ELR (cell line): ENCODE results near the gene OSBPL9.

ENCODE experiments used
- DNase-seq: peaks from one replicate; pipeline ENCODE4 v3.0.0-alpha.2; 2015; ENCODE audit warnings: low read depth

The OSBPL9 gene, protein sequence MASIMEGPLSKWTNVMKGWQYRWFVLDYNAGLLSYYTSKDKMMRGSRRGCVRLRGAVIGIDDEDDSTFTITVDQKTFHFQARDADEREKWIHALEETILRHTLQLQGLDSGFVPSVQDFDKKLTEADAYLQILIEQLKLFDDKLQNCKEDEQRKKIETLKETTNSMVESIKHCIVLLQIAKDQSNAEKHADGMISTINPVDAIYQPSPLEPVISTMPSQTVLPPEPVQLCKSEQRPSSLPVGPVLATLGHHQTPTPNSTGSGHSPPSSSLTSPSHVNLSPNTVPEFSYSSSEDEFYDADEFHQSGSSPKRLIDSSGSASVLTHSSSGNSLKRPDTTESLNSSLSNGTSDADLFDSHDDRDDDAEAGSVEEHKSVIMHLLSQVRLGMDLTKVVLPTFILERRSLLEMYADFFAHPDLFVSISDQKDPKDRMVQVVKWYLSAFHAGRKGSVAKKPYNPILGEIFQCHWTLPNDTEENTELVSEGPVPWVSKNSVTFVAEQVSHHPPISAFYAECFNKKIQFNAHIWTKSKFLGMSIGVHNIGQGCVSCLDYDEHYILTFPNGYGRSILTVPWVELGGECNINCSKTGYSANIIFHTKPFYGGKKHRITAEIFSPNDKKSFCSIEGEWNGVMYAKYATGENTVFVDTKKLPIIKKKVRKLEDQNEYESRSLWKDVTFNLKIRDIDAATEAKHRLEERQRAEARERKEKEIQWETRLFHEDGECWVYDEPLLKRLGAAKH

DNA sequence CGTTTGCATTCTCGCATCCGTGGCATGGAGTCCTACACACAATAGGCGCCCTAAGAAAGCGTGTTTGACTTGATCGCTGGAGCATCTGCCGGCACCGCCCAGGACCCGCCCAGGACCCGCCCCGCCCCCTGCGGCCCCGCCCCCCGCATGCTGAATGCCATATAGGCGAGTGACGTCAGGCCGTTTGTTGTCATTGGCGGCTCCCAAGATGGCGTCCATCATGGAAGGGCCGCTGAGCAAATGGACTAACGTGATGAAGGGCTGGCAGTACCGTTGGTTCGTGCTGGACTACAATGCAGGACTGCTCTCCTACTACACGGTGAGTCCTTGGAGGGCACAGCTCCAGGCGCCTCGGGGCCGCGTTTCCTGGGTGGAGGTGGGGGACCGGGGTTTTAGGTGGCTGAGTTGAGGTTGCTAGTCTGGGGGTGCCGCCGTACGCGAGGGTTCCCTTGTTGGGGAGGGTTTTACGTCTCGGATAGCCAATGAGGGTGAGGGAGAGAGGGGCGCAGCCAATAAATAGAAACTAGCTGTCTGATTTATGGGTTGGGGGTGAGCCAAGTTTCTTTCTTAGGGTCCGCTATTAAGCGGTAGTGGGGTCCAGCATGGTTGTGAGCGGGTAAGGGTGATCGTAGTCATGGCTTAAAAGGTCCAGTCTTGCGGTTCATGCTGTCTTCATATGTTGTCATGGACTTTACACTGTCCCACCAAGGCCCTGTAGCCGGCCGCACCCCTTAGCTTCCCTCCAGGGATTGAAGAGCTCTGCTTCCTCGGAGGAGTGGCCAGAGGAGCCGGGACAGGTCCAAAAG is at the start of gene OSBPL9:
Gene OSBPL9 (plus strand): TSS at position 190 of the 806 bp plus-strand sequence. CDS start 19 bp downstream, at position 209.
- peak; percentile 94 for DNase-seq

DNA sequence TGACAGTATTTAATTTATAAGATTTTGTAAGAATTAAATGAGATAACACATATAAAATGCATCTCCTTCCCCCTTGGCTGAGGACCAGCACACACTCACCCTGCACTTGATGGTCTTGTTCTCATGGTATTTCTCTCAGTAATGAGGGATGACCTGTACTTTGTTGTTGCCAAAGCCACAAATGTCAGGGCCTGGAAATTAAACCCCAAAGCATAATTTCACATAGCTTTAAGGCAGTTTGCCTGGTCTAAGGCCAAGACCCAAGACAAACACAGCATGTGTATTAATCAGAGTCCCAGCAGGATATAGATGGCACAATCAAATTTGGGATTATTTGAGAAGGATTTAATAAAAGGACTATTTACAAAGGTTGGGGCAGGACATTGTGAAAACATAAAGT is 49.2 kb upstream of the OSBPL9 start:
- DNase-seq = peak; percentile 84

DNA sequence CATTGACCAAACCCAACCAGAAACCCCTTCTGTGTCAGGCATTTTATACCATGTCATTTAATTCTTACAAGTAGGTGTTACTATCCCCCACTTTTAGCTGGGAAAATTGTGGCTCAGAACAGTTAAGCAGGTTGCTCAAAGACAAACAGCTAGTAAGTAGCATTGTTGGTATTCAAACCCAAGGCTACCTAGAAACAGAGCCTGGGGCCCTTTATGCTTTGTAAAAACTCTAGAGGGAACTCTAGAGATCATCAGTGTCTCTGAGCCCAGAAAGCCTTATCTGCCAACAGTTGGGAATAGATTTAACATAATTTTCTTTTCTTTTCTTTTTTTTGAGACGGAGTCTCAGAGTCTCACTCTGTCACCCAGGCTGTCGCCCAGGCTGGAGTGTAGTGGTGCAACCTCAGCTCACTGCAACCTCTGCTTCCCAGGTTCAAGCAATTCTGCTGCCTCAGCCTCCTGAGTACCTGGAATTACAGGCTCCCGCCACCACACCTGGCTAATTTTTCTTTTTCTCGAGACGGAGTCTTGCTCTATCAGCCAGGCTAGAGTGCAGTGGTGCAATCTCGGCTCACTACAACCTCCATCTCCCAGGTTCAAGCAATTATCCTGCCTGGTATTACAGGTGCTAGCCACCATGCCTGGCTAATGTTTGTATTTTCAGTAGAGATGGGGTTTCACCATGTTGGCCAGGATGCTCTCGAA is 48.5 kb upstream of the OSBPL9 start:
- DNase-seq = peak; percentile 28

DNA sequence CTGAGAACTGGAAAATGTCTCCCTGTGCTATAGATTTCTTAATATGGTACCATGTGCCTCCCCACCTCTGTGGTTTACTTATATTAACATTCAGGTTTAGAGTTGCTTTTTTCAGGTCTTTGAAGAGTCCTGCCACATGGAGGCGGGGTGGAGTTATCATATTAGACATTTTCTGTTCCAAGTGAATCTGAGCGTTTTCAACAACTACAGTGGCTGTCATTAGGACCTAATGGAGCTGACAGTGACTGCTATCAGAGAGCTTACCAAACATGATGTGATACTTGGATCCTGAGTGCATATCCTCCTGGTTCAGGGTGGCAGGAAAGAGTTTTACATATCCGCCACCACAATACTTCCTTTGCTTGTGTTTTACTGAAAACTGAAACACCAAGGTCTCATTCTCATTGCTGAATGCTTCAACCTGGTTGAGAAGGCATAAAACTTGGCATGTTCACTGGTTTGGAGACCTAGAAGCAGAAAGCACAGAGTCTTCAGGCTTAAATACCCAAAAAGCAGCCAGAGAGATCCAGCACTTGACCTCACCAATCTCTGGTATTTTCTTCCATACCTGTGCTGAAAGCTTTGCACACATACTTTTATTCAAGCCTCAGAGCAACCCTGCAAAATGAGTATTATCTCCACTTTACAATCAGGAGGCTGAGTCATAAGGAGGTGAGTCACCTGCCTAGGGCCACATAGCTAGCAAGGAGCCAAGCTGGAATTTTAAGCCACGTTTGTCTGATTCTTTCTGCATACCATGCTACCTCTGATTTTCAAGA is 47.4 kb upstream of the OSBPL9 start:
- peak; percentile 97 for DNase-seq

DNA sequence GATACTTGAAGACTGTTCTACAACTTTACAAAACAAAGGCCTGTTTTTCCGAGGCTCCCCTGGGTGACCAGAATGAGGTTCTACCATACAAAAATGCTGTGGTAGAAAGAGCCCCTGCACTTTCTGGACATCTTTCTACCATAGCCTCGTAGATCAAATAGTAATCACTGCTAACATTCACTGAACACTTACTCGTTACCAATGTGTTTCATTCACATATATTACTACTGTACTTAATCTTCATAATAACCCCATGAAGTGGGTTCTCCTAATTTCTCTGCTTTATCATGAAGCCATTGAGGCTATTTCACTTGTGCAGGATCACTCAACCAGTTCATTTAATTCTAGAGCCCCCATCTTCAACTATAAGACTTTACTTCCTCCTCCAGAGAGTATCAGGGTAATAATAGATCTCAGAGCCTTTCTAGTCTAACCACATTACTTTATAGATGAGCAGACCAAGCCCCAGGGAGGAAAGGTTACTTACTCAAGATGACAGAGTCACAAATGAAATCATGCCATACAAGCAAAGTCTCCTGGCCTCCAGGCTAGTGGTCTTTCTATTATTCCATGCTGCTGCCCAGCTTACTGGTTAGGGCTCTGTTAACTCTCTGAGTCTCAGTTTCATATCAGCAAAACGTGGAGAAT is 46.7 kb upstream of the OSBPL9 start:
- peak; percentile 62 for DNase-seq

DNA sequence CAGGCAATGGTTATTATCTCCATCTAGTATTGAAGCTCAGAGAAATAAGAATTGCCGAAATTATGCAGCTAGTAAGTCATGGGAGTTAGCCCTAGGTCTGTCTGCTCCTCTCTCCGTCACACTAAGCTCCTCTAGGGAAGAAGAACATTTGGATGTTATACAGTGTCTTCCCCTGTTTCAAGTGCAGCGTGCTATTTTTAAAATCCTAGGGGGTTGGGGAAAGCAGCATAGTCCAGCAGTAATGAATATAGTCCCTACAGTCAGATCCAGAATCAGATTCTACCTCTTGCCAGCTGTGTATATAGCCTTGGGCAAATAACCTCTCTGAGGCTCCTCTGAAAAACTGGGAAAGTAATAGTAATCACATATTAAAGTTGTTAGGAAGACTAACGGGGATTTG is 44.5 kb upstream of the OSBPL9 start:
- DNase-seq = no peak

DNA sequence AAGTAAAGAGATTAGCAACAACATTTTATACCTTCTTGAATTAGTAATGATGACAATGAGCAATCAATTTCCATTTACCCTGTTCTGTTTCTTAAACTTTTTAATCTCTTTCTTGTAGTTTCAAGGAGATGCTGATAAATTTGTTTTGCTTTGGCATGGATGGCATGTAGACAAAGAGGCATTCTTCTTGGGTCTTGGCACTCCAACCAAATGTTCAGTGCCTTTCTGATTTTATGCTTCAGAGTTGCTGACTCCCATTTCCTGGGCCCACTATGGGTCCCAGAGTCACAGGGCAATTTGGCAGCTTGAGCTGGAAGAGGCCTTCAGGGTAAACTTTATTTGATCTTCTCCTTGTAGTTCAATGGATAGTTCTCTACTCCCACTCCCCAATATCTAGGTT is 42.1 kb upstream of the OSBPL9 start:
- no peak for DNase-seq

DNA sequence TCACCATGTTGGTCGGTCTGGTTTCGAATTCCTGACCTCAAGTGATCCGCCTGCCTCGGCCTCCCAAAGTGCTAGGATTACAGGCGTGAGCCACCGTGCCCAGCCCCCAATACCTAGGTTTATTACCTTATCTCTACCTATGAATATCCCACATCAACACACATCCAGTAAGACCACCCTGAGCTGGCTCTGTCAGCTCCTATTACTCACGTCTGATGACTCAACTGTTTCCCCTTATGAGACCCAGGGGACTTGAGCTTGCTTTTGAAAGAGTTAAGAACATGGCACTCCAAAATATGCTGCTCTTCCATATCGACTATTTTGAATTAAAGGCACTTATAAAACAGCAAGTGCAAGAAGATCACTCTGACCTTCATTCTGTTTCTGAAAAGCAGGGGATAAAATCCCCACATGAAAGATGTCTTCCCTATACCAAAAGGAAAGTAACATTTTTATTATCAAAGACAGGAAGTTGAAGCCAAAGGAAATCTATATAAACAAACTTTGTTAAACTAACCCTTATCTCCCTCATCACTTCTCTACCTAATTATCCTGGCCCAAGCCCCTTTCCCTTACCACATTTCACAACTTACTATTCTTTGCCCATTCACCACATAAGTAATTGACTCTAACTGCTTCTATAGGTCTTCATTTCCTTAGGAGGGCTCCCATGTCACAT is 41.3 kb upstream of the OSBPL9 start:
- DNase-seq = peak; percentile 77

DNA sequence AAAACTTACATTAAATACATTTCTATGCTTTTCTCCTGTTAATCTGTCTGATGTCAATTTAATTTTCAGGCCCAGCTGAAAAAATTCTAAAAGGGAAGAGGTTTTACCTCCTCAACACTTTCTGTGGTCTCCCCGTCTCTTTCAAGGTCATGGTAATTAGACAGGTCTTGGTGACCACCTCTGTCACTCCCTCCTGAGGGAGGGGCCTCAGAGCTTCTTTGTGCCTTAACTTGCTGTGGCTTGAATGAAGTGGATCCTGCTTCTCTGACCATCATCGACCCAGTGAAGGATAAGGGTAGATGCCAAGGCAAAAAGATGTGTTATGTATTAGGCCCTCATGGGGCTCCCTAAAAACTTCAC is 40.8 kb upstream of the OSBPL9 start:
- DNase-seq = no peak

DNA sequence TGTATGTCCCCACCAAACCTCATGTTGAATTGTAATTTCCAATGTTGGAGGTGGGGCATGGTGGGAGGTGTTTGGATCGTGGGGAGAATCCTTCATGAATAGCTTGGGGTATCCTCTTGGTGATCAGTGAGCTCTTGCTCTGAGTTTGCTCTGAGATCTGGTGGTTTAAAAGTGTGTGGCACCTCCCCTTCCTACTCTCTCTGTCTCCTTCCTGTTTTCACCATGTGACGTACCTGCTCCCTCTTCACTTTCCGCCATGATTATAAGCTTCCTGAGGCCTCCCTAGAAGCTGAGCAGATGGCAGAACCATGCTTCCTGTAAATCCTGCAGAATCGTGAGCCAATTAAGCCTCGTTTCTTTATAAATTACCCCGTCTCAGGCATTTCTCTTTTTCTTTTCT is 40.0 kb upstream of the OSBPL9 start:
- DNase-seq = no peak

DNA sequence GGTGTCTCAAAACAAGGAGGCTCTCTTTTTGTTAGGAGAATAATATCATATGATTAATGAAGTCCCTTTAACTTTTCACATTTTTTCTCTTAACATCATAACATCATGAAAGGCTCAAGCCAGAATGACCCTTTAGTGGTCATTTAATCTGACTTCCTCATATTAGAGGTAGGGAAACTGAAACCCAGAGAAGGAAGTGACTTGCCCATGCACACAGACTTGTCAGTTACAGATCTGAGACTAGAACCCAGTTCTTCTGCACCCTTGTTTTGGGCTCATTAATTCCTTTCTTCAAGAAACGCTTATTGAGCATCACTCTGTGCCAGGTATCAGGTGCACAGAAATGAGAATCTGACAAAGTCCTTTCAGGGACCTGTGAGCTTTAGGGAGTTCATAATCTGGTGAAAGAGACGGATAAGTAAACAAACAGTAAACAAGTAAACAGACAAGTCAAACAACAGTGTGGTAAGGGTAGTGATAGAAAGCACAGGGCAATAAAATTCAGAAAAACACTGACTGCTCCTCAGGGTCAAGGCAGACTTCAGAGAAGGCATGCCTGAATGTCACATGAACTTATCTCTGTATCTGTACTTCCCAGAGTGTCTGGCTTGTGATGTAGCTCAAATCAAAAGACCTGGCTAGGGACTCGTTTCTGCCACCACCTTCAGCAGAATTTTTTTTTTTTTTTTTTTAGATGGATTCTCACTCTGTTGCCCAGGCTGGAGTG is 38.3 kb upstream of the OSBPL9 start:
- DNase-seq = no peak

DNA sequence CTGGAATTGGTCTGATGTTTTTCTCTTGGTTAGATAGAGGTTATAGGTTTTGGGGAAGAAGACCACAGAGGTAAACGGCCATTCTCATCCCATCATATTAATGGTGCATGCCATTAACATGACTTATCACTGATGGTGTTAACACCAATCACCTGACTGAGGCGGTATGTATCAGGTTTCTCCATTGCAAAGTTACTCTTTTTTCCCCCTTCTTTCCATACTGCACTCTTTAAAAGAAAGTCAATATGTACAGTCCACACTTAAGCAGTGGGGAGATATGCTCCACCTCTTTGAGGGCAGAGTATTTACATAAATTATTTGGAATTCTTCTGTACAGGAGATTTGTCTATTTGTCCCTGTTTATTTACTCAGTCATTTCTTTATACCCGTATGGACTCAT is 35.7 kb upstream of the OSBPL9 start:
- no peak for DNase-seq

DNA sequence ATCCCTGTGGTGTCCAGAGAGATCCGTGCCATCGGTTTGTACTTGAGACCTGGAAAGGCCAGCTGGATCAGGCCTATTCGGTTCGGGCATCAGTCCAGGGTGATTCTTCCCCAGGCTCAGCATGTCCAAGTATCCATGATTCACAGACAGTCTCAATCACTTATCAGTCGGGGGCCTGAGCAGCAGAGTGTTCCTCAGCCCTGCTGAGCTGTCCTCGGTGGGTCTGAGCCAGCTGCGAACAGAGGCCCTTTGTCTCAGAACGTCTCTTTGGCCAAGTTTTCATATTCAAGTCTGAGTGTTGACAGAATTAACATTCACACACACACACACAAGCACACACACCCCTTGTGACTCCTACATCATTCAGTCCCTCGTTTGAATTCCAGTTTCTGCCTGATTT is 33.4 kb upstream of the OSBPL9 start:
- DNase-seq = peak; percentile 10

DNA sequence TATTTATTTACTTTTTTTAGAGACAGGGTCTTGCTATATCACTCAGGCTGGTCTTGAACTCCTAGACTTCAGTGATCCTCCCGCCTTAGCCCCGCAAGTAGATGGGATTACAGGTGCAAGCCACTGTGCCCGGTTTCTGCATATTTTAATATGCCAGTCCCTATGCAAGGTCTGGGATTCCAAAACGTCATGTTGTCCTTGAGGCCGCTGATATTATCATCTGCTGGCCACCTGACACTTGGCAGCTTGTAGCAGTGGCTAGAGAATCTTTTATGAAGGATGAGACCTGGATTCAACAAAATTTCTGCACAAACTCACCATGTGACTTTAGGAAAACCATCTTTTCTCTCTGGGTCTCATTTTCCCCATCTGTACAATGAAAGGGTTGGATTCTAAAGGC is 32.9 kb upstream of the OSBPL9 start:
- no peak for DNase-seq

DNA sequence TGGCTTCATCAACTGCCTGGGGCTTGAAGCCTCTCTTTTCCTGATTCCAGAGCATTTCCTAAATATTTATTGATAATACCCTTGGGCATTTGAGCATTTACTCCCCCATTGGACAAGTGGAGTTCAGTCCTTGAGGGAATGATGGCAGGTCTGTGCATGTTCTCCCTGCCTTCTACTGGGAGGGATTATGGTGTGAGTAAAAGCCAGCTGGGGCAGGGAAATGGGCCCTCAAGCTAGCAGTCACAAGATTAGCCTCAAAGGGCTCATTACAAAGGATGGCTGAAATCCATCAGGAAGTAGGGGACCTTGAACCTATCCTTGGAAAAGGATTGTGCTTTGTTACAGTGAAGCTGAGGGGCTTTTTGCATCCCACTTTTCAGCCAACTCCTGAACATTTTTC is 24.2 kb upstream of the OSBPL9 start:
- DNase-seq = no peak

DNA sequence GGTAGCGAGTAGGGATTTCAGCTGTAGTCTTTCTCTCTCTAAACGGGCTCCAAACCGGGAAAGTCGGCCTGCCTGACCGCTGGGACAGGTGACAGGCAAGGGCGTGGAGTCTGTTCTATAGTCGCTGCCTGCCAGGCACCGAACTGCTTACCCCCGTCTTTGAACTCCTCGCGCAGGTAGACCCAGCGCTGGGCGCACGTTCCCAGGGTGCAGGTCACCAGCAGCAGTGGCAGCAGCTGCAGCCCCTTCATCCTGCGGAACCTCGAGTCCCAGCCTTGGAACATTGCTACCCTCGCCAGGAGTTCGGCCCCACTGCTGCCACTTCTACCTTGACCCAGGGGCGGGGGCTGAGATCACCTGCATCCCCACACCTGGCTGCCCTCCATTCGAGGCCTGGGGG is 22.2 kb upstream of the OSBPL9 start:
- no peak for DNase-seq

DNA sequence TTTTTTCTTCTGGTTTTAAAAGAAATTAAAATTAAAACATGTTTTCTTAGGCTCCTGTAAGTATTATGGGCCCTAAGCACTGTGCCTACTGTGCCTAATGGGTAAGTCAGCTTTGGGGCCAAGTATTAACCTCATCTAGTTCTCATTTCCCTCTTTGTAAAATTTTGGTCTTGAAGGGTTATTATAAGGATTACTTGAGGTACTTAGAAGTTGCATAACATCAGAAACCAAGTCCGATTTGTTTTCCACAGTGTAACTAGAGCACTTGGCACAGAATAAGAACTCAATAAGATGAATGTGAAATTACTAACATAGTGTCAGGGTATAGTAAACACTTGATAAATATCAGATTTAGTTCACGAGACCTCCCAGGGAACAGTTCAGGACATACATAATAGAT is 16.4 kb upstream of the OSBPL9 start:
- DNase-seq = no peak

DNA sequence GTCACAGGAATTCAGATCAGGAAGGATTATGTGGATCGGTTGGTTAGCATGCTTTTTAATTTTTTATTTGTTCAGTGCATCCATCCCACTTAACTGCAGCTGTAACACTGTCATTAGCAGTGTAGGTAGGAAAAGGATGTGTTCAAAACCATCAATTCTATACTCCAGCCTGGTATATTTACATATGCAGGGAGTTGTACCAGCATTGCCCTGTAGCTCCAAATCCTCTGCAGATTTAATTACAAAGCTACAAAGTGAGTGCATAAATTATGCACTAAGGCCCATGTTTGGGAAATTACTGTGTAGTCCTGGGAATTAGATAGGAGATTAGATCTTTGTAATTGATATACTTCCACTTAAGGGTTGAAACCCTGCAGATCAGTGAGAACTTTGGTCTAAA is 15.9 kb upstream of the OSBPL9 start:
- no peak for DNase-seq

DNA sequence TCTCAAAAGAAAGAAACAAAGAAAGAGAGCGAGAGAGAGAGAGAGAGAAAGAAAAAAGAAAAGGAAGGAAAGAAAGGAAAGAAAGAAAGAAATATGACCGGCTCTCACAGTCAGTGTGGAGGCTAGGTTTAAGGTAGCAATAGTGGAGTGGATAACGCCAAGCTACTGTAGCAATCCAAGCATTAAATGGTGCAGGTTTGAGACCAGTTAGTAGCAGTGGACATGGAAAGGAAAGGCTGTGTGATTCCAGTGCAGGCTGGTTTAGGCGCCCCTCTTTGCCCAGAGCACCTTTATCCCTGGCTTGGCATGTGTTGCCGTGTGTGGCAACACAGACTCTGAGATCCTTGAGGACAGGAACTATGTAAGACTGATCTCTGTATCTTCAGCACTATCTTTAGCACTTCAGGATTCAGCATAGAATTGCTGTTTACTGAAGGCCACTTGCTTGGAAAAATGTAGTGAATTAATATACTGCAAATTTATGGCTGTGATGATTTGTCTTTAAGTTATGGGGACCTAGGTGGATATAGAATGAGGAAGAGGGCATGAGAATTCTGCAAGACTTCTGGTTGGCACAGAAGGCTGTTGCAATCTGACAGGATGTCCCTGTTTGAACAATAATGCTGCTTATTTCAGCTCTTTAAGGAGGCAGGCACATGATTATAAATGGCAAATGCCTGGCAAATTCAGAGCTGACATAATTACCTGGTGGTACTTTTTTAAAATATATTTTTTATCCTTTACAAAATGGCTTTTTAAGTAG is 10.8 kb upstream of the OSBPL9 start:
- DNase-seq = no peak
